HL-60 (cell line): ENCODE results near the gene KCNMA1.

Source experiments
- CTCF ChIP-seq: IDR thresholded peaks from one replicate; pipeline ENCODE4 v1.5.1; 2011; ENCODE audit warnings: low read length, control low read depth, inconsistent platforms; ENCODE audit not compliant: insufficient read depth
- POLR2AphosphoS5 ChIP-seq: IDR thresholded peaks from 2 replicates; pipeline ENCODE4 v1.6.1; 2012; ENCODE audit warnings: low read depth

- TF ChIP-seq CTCF (no peak), POLR2AphosphoS5 (no peak)
These were observed 255.9 kb downstream of the KCNMA1 start for GRCh38 chr10:77381750-77382149.
